Nephron (organoid): ENCODE data around the gene GARNL3.

Experiments
- H3K27ac Mint-ChIP-seq, 3 experiments: 2 replicates each; pipeline ENCODE4 v1.8.0; 2020; ENCODE audit warnings: mixed read lengths in 3 of 3, mild to moderate bottlenecking in 2 of 3, moderate library complexity in 1 of 3
- H3K27me3 Mint-ChIP-seq: 2 replicates; pipeline ENCODE4 v1.8.0; 2021; ENCODE audit warnings: low read depth, mild to moderate bottlenecking, moderate library complexity, mixed read lengths
- H3K36me3 Mint-ChIP-seq: 2 replicates; pipeline ENCODE4 v1.8.0; 2020; ENCODE audit warnings: low read depth, mixed read lengths
- H3K4me1 Mint-ChIP-seq: 2 replicates; pipeline ENCODE4 v1.8.0; 2020; ENCODE audit warnings: mixed read lengths
- H3K4me3 Mint-ChIP-seq, 3 experiments: 2 replicates each; pipeline ENCODE4 v1.8.0; 2020; ENCODE audit warnings: mild to moderate bottlenecking in 3 of 3, mixed read lengths in 3 of 3, moderate library complexity in 2 of 3
- H3K9me3 Mint-ChIP-seq: 2 replicates; pipeline ENCODE4 v1.8.0; 2020; ENCODE audit warnings: mixed read lengths
- TF ChIP-seq, protein P1 (sequence below), 3 experiments: fragments of 200-600 bp; sonication (generic); IDR thresholded peaks; one replicate each; pipeline ENCODE4 v1.5.0; 2021; ENCODE audit warnings: antibody characterized with exemption in 3 of 3; ENCODE audit not compliant: unreplicated experiment in 3 of 3

The GARNL3 gene

DNA sequence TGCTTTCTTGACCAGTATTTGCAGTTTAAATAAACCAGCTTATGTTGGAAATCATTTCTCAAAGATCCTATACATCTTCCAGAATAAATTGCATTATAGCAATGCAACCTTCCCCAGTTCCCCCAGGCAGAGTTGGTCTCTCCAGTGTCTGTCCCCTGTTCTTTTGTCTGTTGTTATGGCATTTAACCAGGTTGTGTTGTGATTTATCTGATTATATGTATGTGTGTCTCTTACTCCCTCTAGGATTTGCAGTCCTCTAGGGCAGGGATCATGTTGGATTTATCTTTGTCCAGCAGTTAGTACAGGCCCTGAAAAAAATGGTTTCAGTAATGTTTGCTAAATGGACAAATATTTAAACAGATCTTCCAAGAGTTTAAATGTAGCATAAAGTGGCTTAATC, 17.3 kb downstream of the GARNL3 start:
- Mint-ChIP-seq H3K4me1 (peaks cover 29% of the 10 kb centered on the region), H3K27ac (peak overlapping the region; percentile 1 to 83 (median 80)), H3K27me3 (no peaks in the 10 kb centered on the region), H3K36me3 (peaks cover 9% of the 10 kb centered on the region), H3K4me3 (no peak overlapping the region), H3K9me3 (peaks cover 7% of the 10 kb centered on the region)
- TF ChIP-seq, protein P1, sequence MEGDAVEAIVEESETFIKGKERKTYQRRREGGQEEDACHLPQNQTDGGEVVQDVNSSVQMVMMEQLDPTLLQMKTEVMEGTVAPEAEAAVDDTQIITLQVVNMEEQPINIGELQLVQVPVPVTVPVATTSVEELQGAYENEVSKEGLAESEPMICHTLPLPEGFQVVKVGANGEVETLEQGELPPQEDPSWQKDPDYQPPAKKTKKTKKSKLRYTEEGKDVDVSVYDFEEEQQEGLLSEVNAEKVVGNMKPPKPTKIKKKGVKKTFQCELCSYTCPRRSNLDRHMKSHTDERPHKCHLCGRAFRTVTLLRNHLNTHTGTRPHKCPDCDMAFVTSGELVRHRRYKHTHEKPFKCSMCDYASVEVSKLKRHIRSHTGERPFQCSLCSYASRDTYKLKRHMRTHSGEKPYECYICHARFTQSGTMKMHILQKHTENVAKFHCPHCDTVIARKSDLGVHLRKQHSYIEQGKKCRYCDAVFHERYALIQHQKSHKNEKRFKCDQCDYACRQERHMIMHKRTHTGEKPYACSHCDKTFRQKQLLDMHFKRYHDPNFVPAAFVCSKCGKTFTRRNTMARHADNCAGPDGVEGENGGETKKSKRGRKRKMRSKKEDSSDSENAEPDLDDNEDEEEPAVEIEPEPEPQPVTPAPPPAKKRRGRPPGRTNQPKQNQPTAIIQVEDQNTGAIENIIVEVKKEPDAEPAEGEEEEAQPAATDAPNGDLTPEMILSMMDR (IDR thresholded peaks at IDR 0.05; ENCODE audit: unreplicated experiment in 3 of 3): no peak

DNA sequence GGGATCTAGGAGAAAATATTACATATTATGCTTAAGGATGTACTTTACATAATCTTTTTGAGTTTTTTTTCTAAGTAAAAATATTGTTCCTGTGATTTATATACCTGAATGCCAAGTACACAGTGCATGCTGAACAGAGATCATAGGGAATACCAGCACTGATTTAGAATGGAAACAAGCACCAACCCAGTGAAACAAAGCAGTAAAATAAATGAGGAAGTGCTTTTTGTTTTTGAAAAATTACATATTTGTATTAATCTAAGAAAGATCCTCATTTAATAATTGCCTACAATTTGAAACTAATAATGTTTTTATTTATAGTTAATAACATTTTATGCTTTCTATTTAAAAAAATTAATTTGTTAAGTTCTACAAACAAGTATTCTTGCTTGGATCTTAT, 18.0 kb downstream of the GARNL3 start:
- H3K36me3 Mint-ChIP-seq: peaks cover 9% of the 10 kb centered on the region
- H3K27ac Mint-ChIP-seq: no peak overlapping the region
- peaks cover 7% of the 10 kb centered on the region for H3K9me3 Mint-ChIP-seq
- H3K4me3 Mint-ChIP-seq: no peak overlapping the region
- H3K27me3 Mint-ChIP-seq: no peaks in the 10 kb centered on the region
- TF ChIP-seq, protein P1 (IDR thresholded peaks at IDR 0.05; ENCODE audit: unreplicated experiment in 3 of 3): no peak
- peaks cover 29% of the 10 kb centered on the region for H3K4me1 Mint-ChIP-seq

DNA sequence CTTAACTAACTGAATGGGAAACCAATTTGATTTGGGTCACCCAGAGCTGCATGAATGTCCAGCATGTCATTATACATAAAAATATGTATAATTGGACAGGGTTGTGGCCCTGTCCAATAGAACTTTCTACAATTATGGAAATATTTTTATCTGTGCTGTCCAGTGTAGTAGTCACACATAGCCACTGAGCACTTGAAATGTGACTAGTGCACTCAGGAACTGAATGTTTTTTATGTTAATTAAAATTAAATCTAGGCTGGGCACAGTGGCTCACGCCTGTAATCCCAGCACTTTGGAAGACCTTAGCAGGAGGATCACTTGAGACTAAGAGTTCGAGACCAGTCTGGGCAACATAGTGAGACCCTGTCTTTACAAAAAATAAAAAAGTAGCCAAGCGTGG, 18.6 kb downstream of the GARNL3 start:
- TF ChIP-seq, protein P1 (IDR thresholded peaks at IDR 0.05; ENCODE audit: unreplicated experiment in 3 of 3): no peak
- Mint-ChIP-seq H3K4me1 (peaks cover 32% of the 10 kb centered on the region), H3K27me3 (no peaks in the 10 kb centered on the region), H3K27ac (no peak overlapping the region), H3K36me3 (peaks cover 9% of the 10 kb centered on the region), H3K4me3 (no peak overlapping the region), H3K9me3 (peaks cover 7% of the 10 kb centered on the region)

DNA sequence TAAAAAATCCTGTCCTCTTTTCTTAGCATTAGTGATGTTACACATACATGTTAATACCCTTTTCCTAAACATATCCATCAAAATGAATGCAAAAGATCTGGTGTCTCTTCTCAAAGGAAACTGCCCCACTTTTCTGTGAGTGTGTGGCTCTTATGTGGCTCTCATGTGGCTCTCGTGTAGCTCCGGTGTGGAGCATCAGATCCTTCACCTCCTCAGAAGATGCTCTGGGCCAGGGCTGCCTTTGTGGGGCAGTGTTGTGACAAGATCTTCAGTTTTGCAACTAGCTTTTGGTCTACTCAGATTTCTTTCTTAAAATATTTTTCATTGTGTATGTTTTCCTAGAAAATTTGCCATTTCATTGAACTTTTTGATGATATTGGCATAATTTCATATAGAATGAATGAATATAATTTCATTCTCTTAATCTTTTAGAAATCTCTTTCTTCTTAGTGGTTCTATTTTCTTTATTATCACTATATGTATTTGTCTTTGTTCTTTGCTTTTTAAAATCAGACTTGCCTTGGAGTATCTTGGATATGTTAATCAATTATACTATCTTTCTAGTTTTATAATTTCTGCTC, 19.4 kb downstream of the GARNL3 start:
- H3K36me3 Mint-ChIP-seq: peaks cover 6% of the 10 kb centered on the region
- no peak overlapping the region for H3K4me3 Mint-ChIP-seq
- H3K27me3 Mint-ChIP-seq: no peaks in the 10 kb centered on the region
- H3K9me3 Mint-ChIP-seq: peaks cover 7% of the 10 kb centered on the region
- peaks cover 32% of the 10 kb centered on the region for H3K4me1 Mint-ChIP-seq
- TF ChIP-seq, protein P1 (IDR thresholded peaks at IDR 0.05; ENCODE audit: unreplicated experiment in 3 of 3): peak in 1 of 3 experiments; percentile 28
- peak overlapping the region in 2 of 3 experiments; percentile 12 to 38 for H3K27ac Mint-ChIP-seq

DNA sequence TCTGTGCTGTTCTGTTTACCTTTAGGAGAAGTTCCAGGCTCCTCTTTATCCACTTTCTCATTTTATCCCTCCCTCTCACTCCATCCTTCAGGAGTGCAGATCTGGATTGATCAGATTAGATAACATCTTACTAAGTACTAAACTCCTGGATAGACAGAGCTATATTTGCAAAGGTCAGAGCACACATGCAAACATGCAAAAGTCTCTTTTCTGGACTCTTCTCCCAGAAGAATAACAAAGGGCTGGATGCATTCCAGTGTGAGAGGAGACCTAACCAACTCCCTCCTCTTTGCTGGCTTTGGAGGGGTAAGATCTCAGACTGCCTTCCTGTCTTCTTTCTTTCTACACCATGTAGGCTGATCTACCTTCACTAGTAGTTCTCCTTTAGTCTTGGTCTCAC, 21.4 kb downstream of the GARNL3 start:
- Mint-ChIP-seq H3K36me3 (no peaks in the 10 kb centered on the region), H3K4me1 (peaks cover 22% of the 10 kb centered on the region), H3K9me3 (peaks cover 2% of the 10 kb centered on the region), H3K27ac (peak overlapping the region in 1 of 3 experiments; percentile 37), H3K4me3 (no peak overlapping the region), H3K27me3 (no peaks in the 10 kb centered on the region)
- TF ChIP-seq, protein P1 (IDR thresholded peaks at IDR 0.05; ENCODE audit: unreplicated experiment in 3 of 3): no peak

DNA sequence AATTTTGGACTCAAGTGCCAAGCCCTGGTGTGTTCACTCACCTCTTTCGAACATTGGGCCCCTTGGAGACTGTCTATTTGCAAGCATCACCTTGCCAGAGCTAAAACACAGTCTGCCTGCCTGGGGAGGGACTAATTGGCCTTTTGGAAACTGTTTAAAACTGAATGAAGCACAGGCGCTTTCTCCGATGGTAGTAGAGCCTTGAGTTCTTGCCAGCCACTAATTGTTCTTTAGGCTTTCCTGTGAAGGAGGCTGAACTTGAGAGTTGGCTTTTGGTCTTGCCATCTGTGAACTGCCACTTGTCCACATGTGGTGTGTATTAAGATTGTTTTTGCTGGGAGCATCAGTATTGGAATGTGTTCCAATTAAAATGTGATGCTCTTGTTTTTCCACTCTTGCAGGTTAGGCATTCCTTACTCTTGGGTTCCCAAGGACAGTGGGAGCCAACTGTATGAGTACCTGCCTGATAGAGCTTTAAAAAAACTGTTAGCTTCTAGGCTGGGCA, 26.0 kb downstream of the GARNL3 start:
- H3K27me3 Mint-ChIP-seq: no peaks in the 10 kb centered on the region
- TF ChIP-seq, protein P1 (IDR thresholded peaks at IDR 0.05; ENCODE audit: unreplicated experiment in 3 of 3): no peak
- H3K9me3 Mint-ChIP-seq: no peaks in the 10 kb centered on the region
- no peaks in the 10 kb centered on the region for H3K36me3 Mint-ChIP-seq
- H3K27ac Mint-ChIP-seq: no peak overlapping the region
- no peak overlapping the region for H3K4me3 Mint-ChIP-seq
- H3K4me1 Mint-ChIP-seq: peaks cover 10% of the 10 kb centered on the region
